GM11168 (cell line): ENCODE measurements around the gene KLHL29.

Source experiments
- in situ Hi-C: fragments of 300-500 bp; cut with MboI; formaldehyde crosslinking; loops from one replicate; pipeline ENCODE4 v1.12.0; 2022; ENCODE audit warnings: low sequenced_read_pairs; ENCODE audit not compliant: unreplicated experiment

KLHL29 gene

GRCh38 chr2:23579674-23580073, 194.7 kb downstream of the KLHL29 start:
- in situ Hi-C loops, result no loop called here

DNA sequence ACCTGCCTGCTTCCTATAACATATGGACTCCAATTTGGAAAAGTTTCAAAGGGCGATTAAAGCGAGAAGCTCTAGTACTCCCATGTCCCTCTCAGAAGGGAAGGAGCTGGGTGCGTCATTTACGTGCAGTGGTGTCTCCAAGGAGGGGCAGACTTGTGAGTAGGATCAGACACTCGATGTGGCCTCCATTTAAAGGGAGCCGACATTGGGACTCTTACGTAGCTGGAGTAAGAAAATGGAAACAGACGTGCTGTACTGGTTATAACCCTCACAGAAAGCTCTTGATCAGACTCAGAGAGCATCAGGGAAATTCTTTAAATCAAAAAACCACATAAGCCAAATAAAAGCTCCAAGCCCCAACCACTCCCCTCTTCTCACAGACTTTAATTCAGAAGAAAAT, 198.5 kb downstream of the KLHL29 start:
- in situ Hi-C loops, result no loop called here

- in situ Hi-C loops, result no loop called here
Observed at GRCh38 chr2:23584054-23584745, 199.2 kb downstream of the KLHL29 start.

GRCh38 chr2:23585273-23586170, 200.5 kb downstream of the KLHL29 start:
- in situ Hi-C loops, result no loop called here

- in situ Hi-C loops, result no loop called here
Observed at GRCh38 chr2:23586741-23587306, 201.8 kb downstream of the KLHL29 start.

DNA sequence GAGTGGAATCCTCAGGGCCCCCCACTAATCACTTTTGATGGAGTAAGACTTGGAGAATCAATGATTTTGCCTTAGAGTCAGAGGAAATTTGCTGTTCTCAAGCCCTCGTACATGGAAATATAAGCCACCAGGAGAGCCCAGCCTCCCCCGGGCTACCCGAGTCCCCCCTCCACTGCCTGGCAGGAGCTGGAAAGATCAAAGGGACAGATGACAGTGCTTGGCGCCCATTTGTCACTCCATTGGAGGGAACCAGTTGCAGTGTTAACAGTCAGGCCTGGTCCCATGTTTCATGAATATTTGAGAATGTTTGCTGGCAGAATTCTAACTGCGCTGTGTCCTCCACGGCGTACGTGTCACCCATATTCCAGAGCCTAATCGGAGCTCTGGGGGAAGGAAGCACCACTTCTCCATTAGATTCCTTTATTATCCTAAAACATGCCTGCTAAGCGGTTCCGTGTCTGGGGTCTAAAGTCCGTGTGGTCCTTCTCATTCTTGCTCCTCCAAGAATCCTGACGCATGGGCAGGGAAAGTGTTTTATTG, 202.4 kb downstream of the KLHL29 start:
- in situ Hi-C loops, result no loop called here

DNA sequence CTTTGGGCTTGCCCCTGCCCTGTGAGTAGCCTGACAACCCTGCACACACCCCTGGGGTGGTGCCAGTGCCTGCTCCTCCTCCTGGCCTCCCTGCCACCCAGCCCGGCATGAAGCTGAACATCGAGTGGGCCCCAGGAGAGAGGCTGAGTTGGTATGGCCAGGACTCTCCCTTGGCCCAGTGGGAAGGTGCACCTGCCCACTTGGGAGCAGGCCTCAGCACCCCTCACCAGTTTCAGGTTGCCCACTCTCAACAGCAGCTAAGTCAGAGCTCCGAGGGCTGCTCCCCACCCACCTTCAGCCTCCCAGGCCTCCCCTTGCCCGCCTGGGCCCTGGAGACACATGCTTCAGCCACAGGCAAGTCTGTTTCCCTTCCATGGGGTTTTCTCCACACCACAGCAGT, 203.1 kb downstream of the KLHL29 start:
- in situ Hi-C loops, result no loop called here

DNA sequence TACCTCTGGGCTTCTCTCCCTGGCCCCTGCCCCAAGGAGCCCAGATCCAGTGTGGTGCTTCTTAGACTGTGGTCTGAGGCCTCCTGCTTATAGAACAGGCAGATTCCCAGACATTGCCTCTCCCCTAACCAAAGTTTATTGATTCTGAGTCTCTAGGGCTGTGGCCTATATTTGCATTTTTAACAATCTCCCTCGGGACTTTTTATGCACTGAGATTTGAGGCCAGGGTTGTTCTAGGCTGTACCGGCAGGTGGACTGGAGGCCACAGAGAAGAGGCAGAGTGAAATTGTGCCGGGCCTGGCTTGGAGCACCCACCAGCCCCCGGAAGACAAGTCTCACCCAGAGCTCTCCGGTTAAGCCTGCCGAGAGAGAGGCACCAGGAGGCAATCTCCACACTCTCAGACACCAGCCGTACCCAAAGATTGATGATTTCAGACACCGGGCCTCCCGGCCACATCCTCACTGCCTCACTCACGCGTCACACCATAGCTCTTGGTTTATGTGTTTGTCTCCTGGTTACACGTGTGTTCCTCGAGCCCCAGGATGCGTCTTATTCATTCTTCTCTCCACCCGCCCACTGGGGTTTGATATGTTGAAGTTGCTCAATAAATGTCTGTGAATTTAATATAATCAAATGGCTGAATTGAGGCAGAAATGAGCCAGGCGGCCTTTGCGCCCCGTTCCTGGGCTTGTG, 203.7 kb downstream of the KLHL29 start:
- in situ Hi-C loops, result no loop called here

DNA sequence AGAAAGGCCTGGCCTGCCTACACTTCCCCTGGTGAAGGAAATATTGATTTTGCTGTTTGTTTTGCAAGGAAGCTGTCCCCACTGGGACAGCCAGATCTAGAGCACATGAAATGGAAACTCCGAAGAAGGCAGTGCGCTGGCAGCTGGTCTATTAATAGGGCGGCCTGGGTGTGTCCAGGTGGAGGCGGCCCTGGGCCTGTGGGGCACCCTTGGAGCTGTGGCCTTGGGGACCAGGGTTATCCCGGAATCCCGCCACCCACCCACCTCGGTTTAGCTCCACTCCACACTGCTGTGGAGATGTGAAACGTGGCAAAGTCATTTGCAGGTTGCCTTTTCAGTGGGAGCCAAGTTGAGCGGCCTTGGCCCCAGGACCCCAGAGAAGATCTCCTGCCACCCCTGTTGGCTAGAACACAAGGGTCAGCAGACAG, 204.3 kb downstream of the KLHL29 start:
- in situ Hi-C loops, result no loop called here

DNA sequence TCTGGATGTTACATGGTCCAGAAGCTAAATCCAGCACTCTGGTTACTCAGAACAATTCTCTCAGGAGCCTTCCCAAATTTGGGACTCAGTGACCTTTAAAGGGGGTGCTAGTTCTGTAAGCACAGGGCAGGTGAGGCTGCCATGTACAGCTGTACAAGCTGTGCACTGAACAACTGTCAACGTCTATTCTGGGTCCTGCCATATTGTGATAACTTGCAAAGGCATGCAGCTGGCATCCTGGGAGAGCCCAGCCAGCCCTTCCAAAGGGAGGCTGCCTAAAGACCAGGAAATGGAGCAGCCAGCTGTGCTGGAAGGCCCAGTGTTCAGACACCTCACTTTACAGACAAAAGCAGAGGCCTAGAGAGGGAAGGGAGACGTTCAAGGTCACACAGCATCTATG, 204.8 kb downstream of the KLHL29 start:
- in situ Hi-C loops, result no loop called here

GRCh38 chr2:23590241-23590869, 205.4 kb downstream of the KLHL29 start:
- in situ Hi-C loops, result no loop called here

GRCh38 chr2:23591111-23591510, 206.1 kb downstream of the KLHL29 start:
- in situ Hi-C loops, result no loop called here

DNA sequence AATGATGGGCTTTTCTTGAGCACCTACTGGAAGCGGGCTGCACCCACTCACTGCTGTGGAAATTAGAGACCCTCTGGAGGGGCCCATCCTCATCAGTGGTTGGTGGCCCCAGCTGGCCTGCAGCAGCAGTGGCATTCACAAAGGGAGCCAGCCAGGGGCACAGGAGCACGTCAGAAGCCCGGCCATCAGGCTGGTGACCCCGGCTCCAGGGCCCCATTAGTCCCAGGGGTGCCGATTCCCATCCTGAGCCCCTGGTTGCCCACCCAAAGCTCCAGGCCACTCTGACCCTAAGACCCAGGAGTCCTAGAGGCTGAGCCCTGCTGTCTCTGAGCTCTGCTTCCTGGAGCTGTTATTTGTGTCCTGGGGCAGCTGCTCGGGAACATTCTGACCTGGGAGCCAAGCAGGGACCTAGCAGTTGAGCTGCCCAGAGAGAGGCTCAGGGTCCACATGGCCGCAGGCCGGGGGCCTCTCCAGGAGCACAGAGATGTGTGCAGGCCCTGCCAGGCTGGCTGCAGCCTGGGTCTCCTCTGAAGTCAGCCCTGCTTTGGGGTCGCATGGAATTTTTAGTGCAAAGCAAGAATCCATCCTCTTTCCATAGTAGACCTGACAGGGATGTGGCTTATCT, 207.2 kb downstream of the KLHL29 start:
- in situ Hi-C loops, result no loop called here

GRCh38 chr2:23592898-23593751, 208.1 kb downstream of the KLHL29 start:
- in situ Hi-C loops, result no loop called here

GRCh38 chr2:23593752-23594459, 208.9 kb downstream of the KLHL29 start:
- in situ Hi-C loops, result no loop called here

GRCh38 chr2:23594460-23594825, 209.5 kb downstream of the KLHL29 start:
- in situ Hi-C loops, result no loop called here

DNA sequence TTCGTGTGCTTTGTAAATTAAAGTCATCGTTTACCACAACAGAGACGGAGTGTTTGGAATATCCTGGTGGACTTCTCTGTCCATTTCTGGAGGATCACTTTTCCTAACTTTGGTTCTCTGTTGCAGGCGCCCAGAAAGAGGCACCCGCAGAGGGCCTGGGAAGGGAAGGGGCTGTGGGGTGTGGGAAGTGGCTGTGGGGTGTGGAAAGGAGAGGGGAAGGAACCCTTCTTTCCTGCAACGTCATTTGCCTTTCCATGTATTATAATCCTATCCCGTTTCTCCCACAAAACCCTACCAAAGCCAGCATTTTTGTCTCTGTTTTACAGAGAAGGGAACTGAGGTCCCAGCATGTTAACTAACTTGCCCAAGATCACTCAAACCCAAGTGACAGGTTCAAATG, 210.0 kb downstream of the KLHL29 start:
- in situ Hi-C loops, result no loop called here

DNA sequence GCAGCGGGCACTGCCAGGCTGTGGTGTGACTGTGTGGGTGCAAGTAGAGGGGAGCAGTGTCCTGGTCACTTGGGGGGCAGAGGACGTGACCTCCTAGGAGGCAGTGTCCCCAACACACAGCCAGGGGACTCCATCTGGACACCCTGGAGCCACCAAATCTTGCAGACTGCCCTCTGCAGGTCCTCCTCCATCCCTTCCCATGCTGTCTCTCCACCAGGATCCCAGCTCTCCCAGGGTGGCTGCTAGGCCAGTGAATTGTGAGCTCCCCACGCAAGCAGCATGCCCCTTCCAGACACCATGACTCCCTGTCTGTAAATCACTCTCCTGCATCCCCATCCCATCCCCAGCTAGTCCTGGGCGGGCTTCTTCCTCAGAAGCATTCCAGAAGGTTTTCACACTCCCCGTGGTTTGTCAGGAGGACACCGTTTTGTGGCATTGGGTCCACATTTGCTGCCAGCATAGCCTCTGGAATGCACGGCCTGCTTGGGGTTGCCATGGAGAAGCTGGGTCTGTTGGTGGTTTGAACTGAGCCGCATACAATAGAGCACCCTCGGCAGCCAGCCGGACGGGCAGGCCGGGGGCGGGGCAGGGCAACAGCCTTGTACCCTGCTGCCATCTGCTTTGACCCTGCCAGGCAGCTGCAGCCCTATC, 210.7 kb downstream of the KLHL29 start:
- in situ Hi-C loops, result no loop called here
